ENCODE measurements around the gene COX19. TPM values are rescaled to one million over a fixed set of nuclear protein-coding genes. Genes with fewer than 3 reads are reported as not detected.

COX19 gene
- total RNA-seq, 1 experiment from 2014 or later: 6.5 TPM

- peak; percentile 92 for DNase-seq (ENCODE audit: low read depth)
Measured at GRCh38 chr7:992709-993607, 17.6 kb upstream of the COX19 start.

- DNase-seq (ENCODE audit: low read depth): no peak
Measured at GRCh38 chr7:991729-992656, 16.6 kb upstream of the COX19 start.

- DNase-seq (ENCODE audit: low read depth): no peak
Measured at GRCh38 chr7:990933-991728, 15.8 kb upstream of the COX19 start.

GRCh38 chr7:990352-990932 is 15.1 kb upstream of the COX19 start:
- no peak for DNase-seq (ENCODE audit: low read depth)

- DNase-seq (ENCODE audit: low read depth): no peak
Measured at GRCh38 chr7:988963-989529, 13.7 kb upstream of the COX19 start.

GRCh38 chr7:988426-988911 is 13.1 kb upstream of the COX19 start:
- DNase-seq (ENCODE audit: low read depth): no peak

- DNase-seq (ENCODE audit: low read depth): no peak
Measured at GRCh38 chr7:987909-988308, 12.6 kb upstream of the COX19 start.

GRCh38 chr7:986766-987751 is 11.7 kb upstream of the COX19 start:
- DNase-seq (ENCODE audit: low read depth): no peak

- DNase-seq (ENCODE audit: low read depth): peak; percentile 64
Measured at GRCh38 chr7:985915-986741, 10.8 kb upstream of the COX19 start.

- DNase-seq (ENCODE audit: low read depth): no peak
Measured at GRCh38 chr7:985127-985416, 9.7 kb upstream of the COX19 start.

GRCh38 chr7:984361-985126 is 9.2 kb upstream of the COX19 start:
- DNase-seq (ENCODE audit: low read depth): no peak

- DNase-seq (ENCODE audit: low read depth): no peak
Measured at GRCh38 chr7:983616-984071, 8.3 kb upstream of the COX19 start.

GRCh38 chr7:983004-983615 is 7.8 kb upstream of the COX19 start, which contains the start of gene CYP2W1:
Gene CYP2W1 (plus strand): TSS chr7:983181. CDS start chr7:983212, 31 bp downstream.
- DNase-seq (ENCODE audit: low read depth): no peak

GRCh38 chr7:982511-983003 is 7.2 kb upstream of the COX19 start:
- DNase-seq (ENCODE audit: low read depth): no peak

GRCh38 chr7:981793-982510 is 6.6 kb upstream of the COX19 start:
- DNase-seq (ENCODE audit: low read depth): no peak

- DNase-seq (ENCODE audit: low read depth): peak; percentile 25
Measured at GRCh38 chr7:979886-980571, 4.7 kb upstream of the COX19 start.
